GM21515 (cell line): ENCODE data around the gene KRTAP10-1.
"Not testable (repeated sequence)": the region's sequence is repeated elsewhere in the genome, so short reads cannot be mapped to it uniquely, and the experiment has no call there.

Experiments
- ATAC-seq: cut with Tn5 transposase; IDR thresholded peaks from one replicate; pipeline ENCODE4 v1.9.1; 2021; ENCODE audit not compliant: unreplicated experiment

KRTAP10-1 gene

GRCh38 chr21:44571844-44572782 lies 32.1 kb upstream of the KRTAP10-1 start:
- no peak for ATAC-seq

- ATAC-seq, result no peak
Measured at GRCh38 chr21:44571296-44571695, 31.3 kb upstream of the KRTAP10-1 start.

- ATAC-seq, result no peak
Measured at GRCh38 chr21:44569861-44570517, 30.0 kb upstream of the KRTAP10-1 start.

GRCh38 chr21:44568667-44569556 lies 28.9 kb upstream of the KRTAP10-1 start:
- no peak for ATAC-seq

DNA sequence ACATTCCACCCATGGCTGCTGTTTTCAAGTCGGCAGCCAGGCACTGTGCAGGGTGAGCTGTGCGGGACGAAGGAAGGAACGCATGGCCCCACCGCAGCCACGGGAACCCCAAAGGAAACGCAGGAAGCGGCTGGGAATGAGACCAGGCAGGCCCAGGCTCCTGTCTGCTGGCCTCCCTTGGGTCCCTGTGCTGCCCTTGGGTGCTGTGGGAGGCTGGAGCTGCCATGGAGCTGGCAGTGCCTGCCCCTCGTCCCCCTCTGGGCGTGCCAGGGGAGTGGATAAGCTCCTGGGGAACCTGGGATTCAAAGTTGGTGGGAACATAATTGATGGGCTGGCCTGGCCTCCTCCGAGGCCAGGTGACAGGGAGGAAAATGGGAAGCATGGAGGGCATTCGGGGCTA lies 28.3 kb upstream of the KRTAP10-1 start:
- no peak for ATAC-seq

- ATAC-seq, result no peak
Measured at GRCh38 chr21:44567481-44568171, 27.6 kb upstream of the KRTAP10-1 start.

GRCh38 chr21:44566403-44566802 lies 26.4 kb upstream of the KRTAP10-1 start:
- ATAC-seq, result no peak

DNA sequence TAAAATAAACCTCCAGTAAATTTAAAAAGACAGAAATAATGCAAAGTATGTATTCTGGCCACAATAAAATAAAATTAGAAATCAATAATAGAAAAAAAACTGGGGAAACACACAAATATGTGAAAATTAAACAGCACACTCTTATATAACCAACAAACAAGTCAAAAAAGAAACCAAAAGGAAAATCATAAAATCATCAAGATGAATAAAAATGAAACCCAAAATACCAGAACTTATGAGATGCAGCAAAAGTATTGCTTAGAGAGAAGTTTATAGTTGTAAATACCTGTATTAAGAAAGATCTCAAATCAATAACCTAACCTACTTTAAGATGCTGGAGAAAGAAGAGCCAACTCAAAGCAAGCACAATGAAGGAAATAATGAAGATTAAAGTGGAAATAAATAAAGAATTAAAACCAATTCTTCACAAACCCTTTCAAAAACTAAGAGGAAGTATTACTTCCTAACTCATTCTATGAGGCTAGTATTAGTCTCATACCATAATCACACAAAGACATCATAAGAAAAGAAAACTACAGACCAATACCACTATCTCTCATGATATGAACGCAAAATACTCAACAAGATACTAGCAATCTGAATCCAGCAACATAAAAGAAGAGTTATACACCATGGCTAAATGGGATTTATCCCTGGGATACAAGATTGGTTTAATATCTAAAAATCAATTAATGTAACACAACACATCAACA lies 25.0 kb upstream of the KRTAP10-1 start:
- ATAC-seq, result no peak

DNA sequence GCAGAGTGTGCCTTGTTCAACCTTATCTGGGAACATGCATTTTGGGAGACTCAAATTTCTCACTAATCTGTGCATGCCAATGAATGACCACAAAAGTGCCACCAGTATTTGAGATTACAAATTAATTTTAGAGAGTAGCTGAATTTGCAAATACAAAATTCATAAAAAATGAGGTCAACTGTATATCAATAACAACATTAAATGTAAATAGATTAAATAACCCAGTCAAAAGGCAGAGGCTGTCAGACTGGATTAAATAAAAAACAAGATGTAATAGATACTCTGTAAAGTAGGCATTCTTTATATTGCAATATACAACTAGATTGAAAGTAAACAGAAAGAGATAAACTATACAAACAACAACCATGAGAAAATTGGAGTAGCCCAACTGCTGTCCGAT lies 24.1 kb upstream of the KRTAP10-1 start:
- no peak for ATAC-seq

GRCh38 chr21:44558695-44559094 lies 18.7 kb upstream of the KRTAP10-1 start, which contains the start of gene KRTAP10-3:
Gene KRTAP10-3 (minus strand): TSS chr21:44558795. CDS start chr21:44558715, 80 bp downstream.
- ATAC-seq, result no peak

DNA sequence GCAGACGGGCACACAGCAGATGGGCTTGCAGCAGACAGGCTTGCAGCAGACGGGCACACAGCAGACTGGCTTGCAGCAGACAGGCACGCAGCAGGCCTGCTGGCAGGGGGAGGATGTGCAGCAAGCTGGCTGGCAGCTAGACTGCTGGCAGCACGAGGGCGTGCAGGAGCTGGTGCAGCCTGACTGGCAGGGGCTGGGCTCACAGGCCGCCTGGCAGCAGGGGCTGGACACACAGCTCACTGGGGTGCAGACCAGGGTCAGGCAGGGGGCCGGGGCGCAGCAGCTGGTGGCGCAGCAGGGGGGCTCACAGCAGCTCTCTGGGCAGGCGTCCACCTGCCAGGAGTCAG lies 18.3 kb upstream of the KRTAP10-1 start:
- ATAC-seq, result not testable (repeated sequence)

DNA sequence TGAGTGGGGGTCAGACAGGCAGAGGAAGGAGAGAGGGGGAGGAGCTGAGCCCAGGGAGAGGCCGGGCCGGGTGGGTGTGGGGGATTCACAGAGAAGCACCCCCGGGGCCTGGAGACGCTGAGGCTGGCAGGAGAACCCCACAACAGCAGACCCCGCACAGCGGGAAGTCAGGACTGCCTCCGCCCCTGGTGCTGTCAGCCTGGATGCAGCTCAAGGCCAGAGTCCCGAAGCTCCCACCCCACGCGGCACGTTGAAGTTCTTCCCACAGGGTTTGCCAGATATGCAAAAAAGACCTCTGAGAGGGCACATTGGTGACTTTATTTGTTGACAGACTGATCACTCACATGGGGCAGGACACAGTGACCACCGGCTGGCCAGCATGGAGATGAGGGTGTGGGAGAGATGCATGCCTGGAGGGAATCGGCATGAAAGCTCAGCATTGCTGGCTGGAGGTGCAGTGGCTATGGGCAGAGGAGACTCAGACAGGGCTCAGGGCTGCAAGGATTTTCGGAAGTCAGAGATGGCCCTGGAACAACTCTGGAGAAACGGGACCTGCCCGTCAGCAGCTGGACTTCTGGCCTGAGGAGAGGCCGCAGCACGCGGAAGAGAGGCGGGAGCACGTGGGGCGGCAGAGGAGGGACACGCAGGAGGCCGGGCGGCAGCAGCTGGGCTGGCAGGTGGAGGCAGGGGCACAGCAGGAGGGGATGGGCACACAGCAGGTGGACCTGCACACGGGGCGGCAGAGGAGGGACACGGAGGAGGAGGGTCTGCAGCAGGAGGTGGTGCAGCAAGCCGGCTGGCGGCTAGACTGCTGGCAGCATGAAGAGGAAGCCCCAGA lies 17.7 kb upstream of the KRTAP10-1 start:
- no peak for ATAC-seq

- no peak for ATAC-seq
Measured at GRCh38 chr21:44556879-44557278, 16.9 kb upstream of the KRTAP10-1 start.

- ATAC-seq, result no peak
Measured at GRCh38 chr21:44555200-44555875, 15.3 kb upstream of the KRTAP10-1 start.

DNA sequence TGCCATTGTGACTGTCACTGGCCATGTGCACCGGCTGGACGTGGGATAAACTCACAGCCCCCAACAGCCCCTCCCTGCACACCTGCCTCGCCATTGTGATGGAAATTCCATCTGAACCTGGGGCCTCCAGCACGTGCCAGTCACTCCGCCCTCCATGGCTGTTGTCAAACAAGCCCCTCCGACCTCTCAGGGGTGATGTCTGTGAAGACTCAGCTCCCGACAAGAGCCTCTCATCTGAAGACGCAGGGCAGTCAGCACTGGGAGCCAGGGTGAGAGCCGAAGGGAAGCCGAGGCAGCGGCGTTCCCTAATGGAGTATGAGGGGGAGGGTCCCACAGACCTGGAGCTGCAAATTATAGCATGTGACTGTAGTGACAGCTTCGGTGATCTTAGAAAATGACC lies 12.7 kb upstream of the KRTAP10-1 start:
- ATAC-seq, result no peak

GRCh38 chr21:44552136-44552535 lies 12.1 kb upstream of the KRTAP10-1 start:
- no peak for ATAC-seq

GRCh38 chr21:44551340-44551961 lies 11.5 kb upstream of the KRTAP10-1 start, which contains the start of gene KRTAP10-2:
Gene KRTAP10-2 (minus strand): TSS chr21:44551505. CDS start chr21:44551458, 47 bp downstream.
- no peak for ATAC-seq

DNA sequence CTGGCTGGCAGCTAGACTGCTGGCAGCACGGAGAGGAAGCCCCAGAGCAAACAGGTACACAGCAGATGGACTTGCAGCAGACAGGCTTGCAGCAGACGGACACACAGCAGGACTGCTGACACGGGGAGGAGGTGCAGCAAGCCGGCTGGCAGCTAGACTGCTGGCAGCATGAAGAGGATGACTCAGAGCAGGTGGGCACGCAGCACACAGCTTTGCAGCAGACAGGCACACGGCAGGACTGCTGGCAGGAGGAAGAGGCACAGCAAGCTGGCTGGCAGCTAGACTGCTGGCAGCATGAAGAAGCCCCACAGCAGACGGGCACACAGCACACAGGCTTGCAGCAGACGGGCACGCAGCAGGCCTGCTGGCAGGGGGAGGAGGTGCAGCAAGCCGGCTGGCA lies 10.8 kb upstream of the KRTAP10-1 start:
- ATAC-seq, result no peak
